Measurements from ENCODE around the gene CACNA1G.

GRCh38 chr17:50575581-50576210 lies 15.2 kb downstream of the CACNA1G start:
- TF ChIP-seq CTCF (conservative IDR thresholded peaks at IDR 0.05 in 1 of 2, IDR thresholded peaks at IDR 0.05 in 1 of 2; ENCODE audit: low read depth in 1 of 2, low read length in 2 of 2) (no peak), EZH2 (IDR thresholded peaks at IDR 0.05; ENCODE audit: low read length, missing control alignments) (no peak)

Data from fibroblast of lung (primary cell).